GM18873 (cell line): ENCODE data around the gene ALPK3.

Source experiments
- ATAC-seq: cut with Tn5 transposase; IDR thresholded peaks from one replicate; pipeline ENCODE4 v1.9.1; 2021; ENCODE audit warnings: mild to moderate bottlenecking, moderate library complexity, moderate number of reproducible peaks; ENCODE audit not compliant: unreplicated experiment, low FRiP score

The ALPK3 gene

DNA sequence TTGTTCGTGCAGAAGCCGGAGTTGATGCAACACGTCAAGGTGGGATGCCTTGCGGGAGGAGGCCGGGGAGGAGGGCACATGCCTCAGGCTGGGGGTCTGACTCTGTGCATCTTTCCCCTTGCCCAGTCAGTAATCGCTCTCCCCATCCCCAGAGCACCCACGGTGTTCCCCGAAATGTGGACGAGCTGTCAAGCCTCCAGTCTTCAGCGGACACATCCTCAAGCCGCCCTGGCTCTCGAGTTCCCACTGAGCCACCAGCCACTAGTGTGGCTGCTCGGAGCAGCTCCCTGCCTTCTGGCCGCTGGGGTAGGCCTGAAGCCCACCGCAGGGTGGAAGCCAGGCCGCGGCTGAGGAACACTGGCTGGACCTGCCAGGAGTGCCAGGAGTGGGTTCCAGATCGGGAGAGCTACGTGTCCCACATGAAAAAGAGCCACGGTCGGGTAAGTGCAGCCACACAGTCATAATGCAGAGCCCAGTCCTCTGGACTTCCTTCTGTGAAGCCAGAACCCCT, 18.7 kb upstream of the ALPK3 start:
- ATAC-seq, result no peak

DNA sequence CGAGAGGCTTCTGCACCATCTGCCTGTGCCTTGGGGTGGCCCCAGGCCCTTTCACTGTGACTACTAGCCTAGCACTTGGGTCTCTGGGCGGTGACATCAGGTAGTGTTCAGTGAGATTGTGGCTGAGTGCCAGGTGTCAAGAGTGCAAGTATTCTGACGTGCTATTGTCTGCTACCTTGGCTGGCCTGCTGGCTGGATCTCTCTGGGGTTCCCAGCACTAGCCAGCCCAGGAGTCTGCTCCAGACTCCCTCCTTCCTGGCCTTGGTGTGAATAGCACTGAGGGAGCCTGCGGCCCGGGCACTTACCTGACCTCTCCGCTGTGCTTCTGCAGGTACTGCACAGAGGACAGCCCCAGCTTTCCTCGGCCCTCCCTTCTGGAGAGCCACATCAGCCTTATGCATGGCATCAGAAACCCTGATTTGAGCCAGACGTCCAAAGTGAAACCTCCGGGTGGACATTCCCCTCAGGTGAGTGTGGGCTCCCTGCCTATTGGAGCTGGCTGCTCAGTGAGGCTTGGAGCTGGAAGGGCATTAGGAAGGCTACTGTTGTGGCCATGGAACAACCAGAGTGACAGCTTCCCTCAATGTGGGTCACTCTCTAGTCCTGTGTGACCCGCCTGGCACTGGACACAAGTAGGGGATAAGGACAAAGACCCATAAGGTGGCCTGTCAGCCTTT, 17.5 kb upstream of the ALPK3 start:
- no peak for ATAC-seq

DNA sequence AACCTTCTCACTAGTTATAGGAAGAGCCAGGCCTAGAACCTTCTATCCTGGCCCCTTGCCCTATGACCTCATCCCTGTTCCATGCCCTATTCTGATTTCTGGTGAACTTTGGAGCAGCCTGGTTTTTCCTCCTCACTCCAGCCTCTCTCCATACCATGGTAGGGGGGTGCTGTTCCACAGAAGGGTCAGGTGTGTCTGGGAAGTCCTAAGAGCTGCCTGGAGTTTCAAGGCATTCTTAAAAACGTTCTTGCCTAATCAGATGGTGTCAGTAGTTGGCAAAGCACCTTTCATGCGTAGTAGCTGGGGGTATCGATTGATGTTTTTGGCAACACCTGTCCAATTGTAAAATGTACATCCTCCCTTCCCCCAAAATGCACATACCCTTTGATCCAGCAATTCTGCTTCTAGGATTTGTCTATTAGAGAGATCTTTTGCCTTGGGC, 16.8 kb upstream of the ALPK3 start:
- no peak for ATAC-seq

DNA sequence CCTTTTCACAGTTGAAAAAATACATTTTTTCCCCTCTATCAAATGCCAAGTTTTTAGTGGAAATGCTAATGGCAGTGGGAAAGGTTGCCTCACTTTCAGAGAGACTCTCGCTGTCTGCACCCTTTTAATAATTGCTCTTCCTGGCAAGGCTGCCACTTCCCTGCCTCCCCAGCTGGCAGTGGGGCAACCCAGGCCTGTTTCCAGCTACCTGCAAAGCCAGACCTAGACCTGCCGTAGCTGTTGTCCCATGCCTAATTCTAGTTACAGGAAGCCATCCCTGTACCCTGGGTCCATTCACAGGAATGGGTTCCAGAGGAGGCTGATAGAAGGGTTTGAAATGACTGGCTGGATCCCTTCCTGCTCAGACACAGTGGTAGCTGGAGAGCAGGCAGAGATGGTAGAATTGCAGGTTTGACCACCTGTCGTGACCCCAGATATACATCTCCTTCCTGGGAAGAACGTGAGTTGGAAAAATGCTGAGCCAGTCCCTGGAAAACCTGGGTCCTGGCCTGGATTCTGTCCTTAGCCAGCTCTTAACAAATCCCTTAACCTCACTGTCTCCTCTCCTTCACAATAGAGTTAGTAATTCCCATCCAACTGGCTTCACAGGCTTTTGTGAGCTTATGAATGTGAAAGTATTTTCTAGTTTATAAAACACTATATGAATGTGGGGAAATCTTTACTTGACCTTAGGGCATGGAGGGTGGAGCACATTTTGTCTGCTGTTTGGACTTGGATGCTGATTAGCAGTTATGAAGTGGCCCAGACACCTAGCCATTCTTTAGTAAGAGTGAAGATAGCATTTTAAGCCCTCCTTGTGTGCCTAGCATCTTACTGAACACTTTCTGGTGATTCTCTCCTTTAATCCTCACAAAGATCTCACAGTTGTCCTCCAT, 12.9 kb upstream of the ALPK3 start:
- no peak for ATAC-seq

- ATAC-seq, result no peak
Observed at GRCh38 chr15:84805221-84805620, 11.9 kb upstream of the ALPK3 start.

- ATAC-seq, result no peak
Observed at GRCh38 chr15:84807228-84807627, 9.9 kb upstream of the ALPK3 start.

DNA sequence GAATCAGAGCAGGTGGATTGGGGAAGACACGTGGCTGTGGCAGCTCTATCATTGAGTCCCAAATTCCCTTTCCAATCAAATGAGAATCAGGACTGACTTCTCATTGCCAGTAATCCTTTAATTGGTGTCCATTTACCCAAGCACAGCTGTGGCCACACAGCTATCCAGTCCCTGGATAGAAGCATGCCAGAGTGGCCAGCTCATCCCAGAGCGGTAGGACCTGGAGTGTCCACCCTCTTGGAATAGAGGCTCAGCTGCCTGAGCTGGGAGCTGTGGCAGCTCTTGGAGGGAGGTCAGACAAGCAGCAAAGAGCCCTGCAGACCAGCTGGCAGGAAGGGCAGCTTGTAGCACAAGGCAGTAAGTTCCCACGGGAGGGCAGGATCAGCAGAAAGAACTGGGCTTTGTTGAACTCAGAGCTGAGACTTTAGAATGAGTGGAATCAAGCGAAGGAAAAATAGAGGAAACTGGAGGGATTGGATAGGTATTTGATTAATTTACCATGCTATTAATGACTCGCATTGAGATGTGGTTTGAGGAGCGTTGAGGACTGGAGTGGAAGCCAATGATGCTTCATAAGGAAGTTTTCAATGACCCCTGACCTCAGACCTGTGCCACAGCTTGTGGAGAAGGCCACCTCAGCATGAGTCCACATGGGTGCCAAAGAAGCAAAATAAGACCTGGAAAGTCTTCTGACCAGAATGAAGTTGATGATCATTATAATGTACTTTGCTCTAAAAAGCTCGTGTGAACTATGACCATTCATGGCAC, 6.9 kb upstream of the ALPK3 start:
- no peak for ATAC-seq

GRCh38 chr15:84811151-84811550, 6.0 kb upstream of the ALPK3 start:
- ATAC-seq, result no peak

DNA sequence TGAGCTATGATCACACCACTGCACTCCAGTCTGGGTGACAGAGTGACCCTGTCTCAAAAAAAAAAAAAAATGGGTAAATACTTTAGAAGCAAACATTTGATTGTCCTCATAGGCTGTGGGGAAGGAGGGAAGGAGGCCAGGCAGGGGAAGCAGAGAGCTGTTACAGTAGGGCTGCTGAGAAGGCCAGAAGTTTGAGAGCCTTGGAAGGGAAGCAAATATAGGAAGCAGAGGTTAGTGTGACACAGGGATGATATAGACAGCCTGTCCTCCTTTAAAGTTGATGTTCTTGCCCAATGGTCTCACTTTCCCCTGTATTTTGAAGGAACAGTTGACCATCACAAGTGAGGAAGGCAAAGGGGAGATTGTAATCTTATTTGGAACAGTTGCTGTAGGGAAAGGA, 5.3 kb upstream of the ALPK3 start:
- ATAC-seq, result no peak

GRCh38 chr15:84812842-84813241, 4.3 kb upstream of the ALPK3 start:
- ATAC-seq, result no peak

- no peak for ATAC-seq
Observed at GRCh38 chr15:84813435-84813834, 3.7 kb upstream of the ALPK3 start.

- ATAC-seq, result no peak
Observed at GRCh38 chr15:84813931-84814330, 3.2 kb upstream of the ALPK3 start.

DNA sequence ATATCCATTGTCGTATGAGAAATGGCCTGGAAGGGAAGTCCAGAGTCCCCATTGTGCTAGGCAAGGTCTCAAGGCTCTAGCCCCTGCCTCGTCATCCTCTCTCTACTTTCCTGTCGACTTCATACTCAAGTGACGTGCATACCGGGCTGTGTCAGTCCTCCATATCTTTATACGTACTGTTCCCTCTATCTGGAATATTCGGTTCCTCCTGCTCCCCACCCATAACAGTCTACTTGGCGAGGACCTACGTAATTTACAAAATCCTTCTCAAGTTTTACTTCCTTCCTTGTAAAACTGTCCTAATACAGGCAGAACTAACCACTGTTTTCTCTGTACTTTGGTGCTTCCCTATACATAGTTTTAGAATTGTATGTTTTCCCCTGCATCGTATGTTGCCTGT, 2.2 kb upstream of the ALPK3 start:
- no peak for ATAC-seq

- no peak for ATAC-seq
Observed at GRCh38 chr15:84817466-84818081, 418 bp downstream of the ALPK3 start.

DNA sequence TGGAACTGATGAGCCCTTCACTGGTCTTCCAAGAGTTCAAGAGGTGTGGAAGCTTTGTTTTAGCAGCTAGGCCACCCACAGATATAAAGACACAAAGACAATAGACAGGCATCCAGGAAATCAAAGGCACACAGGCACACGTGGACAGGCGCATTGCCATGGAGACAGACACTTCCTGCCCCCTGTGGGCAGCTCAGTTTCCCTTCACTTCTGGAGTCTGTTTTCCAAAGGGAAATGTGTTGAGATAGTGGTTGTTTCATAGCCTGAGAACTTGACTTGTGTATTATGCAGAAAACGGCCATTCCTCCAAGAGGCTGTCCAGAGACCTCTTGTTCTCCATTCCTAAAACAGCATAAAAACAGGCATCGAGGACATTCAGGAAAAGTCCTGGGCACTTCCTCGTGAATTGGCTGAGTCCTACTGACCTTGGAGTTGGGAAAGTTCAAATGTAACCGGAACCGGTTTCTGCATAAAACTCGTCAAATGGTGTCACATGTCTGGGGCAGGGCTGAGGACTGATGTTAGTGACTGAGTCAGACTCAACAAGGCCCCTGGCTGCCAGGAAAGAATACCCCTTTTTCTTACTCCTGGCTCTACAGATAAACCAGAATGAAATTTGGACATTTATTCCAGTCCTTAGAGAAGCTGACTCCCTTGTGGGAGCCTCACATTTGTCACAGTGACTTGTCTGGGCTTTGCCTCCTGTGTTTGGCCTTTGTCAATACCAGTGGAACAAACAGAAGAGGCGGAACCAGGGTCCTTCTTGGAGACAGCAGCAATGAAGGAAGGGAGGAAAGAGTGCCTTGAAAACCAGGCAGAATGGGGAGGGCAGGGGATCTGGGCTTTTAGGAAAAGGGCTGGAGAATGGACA, 1.3 kb downstream of the ALPK3 start:
- no peak for ATAC-seq

DNA sequence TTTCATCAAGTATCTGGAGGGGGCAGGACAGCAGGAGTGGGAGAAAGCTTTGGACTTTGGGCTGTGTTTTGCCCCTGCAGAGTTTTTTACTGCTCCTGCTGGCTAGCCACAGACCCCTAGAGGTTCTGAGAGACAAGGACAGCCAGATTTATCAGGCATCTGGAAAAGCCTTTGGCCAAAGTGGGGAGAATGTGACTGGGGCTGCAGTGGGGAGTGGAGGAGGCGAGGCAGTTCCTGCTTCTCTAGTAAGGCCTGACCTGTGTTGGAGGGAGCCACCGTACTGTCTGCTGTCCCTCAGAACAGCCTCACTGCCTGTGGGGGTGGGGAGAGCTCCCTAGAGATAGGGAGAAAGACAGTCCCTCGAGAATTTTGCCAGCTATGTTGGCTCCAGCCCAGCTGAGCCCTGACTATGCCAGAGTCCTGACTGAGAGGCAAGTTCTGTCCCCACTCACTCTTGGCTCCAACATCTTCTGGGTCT, 2.2 kb downstream of the ALPK3 start:
- no peak for ATAC-seq

DNA sequence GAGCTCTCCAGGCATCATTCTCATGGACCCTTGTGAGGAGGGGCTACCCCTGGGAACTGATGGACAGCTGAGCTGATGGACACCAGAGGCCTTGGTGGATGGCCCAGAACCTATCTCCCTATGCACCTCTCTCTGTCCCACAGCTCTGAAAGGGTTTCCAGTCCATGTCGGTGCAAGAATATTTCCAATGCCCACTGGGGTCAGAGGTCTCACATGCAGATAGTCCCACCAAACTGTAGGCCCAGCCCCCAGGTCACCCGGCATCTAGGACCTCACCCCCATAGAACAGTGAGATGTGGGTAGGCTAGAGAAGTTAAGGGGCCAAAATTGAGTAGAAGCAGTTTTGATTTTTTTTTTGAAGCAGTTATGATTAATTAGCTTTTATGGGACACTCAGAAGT, 2.6 kb downstream of the ALPK3 start:
- no peak for ATAC-seq

GRCh38 chr15:84821501-84822021, 4.4 kb downstream of the ALPK3 start:
- ATAC-seq, result no peak

GRCh38 chr15:84822653-84823281, 5.6 kb downstream of the ALPK3 start:
- ATAC-seq, result no peak
